ENCODE data around the gene LINC00237. TPM values are rescaled to one million over a fixed set of nuclear protein-coding genes. Genes with fewer than 3 reads are reported as not detected.

Gene LINC00237
- total and polyA plus RNA-seq, 9 of the 15 experiments (the other 6 are each of a cell fraction or from before 2014, with no cell fraction given), result not detected

DNA sequence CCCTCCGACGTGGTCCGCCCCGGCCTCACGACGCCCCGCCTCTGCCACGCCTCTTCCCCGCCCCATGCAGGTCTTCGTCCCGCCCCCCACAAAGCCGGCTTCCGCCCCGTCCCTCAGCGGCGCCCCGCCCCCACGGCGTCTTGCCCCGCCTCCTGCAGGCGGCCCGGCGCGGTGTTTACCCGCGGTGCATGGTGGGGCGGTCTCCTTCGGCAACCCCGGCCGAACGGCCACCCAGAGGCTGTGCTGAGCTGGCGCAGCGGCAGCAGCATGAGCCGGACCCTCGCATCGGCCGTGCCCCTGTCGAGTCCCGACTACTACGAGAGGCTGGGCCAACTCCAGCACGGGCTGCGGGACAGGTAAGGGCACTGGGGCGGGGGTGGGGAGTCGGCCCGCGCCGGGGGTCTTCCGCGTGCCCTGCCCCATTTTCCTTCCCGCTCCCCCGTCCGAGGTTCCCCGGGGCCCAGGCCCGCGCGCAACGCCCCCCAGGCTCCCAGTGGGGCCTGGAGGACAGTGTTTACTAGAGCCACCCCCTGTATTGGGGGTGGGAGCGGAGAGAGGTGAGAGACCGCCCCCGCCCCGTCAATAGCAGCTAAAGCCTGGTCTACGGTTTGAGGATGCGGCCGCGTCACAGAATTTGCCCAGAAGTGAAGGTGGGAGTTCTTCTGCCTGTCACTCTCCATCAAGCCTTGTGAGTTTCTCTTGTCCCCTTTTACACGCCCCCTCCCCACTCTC lies 19.9 kb upstream of the LINC00237 start, which contains the start of gene KIZ (continued):
- TF ChIP-seq, protein P1, sequence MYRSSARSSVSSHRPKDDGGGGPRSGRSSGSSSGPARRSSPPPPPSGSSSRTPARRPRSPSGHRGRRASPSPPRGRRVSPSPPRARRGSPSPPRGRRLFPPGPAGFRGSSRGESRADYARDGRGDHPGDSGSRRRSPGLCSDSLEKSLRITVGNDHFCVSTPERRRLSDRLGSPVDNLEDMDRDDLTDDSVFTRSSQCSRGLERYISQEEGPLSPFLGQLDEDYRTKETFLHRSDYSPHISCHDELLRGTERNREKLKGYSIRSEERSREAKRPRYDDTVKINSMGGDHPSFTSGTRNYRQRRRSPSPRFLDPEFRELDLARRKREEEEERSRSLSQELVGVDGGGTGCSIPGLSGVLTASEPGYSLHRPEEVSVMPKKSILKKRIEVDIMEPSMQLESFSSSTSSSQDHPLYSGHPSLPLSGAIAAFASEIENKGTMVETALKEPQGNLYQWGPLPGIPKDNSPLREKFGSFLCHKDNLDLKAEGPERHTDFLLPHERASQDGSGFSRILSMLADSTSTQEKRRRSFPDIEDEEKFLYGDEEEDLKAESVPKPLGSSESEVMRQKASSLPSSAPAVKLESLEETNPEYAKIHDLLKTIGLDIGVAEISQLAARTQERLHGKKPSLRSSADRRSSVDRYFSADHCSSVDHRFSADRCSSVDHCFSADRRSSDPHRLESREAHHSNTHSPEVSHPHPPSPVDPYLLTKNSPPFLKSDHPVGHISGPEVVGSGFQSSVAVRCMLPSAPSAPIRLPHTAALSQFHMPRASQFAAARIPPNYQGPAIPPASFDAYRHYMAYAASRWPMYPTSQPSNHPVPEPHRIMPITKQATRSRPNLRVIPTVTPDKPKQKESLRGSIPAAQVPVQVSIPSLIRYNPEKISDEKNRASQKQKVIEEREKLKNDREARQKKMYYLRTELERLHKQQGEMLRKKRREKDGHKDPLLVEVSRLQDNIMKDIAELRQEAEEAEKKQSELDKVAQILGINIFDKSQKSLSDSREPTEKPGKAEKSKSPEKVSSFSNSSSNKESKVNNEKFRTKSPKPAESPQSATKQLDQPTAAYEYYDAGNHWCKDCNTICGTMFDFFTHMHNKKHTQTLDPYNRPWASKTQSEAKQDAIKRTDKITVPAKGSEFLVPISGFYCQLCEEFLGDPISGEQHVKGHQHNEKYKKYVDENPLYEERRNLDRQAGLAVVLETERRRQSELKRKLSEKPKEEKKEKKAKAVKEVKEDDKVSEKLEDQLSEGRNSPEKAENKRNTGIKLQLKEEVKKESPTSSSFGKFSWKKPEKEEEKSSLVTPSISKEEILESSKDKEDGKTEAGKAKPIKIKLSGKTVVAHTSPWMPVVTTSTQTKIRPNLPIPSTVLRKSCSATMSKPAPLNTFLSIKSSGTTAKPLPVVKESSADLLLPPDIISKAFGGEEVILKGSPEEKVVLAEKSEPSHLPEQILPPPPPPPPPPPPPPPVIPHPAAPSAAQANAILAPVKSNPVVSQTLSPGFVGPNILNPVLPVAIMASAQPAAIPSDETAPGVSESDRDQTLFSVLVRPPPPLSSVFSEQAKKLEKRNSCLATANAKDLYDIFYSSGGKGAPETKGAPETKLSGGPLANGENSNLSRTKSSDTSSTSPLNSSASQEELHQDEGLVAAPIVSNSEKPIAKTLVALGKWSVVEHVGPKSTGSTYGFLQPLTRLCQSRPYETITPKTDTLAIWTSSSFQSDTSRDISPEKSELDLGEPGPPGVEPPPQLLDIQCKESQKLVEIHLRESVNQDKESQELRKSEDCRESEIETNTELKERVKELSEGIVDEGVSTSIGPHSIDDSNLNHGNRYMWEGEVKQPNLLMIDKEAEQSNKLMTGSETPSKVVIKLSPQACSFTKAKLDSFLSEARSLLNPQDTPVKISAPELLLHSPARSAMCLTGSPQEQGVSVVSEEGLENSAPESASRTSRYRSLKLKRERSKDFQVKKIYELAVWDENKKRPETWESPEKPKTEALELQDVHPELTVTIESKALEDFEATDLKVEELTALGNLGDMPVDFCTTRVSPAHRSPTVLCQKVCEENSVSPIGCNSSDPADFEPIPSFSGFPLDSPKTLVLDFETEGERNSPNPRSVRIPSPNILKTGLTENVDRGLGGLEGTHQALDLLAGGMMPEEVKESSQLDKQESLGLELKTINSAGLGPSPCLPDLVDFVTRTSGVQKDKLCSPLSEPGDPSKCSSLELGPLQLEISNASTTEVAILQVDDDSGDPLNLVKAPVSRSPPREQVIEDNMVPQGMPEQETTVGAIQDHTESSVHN (IDR thresholded peaks at IDR 0.05; ENCODE audit: borderline replicate concordance in 1 of 2, low read depth in 1 of 2), result no peak
- TF ChIP-seq, protein P2, sequence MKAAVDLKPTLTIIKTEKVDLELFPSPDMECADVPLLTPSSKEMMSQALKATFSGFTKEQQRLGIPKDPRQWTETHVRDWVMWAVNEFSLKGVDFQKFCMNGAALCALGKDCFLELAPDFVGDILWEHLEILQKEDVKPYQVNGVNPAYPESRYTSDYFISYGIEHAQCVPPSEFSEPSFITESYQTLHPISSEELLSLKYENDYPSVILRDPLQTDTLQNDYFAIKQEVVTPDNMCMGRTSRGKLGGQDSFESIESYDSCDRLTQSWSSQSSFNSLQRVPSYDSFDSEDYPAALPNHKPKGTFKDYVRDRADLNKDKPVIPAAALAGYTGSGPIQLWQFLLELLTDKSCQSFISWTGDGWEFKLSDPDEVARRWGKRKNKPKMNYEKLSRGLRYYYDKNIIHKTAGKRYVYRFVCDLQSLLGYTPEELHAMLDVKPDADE (conservative IDR thresholded peaks at IDR 0.05; ENCODE audit: control insufficient read depth, low read depth, low read length), result no peak
- TF ChIP-seq SMAD3 (CRISPR knock-in tag; conservative IDR thresholded peaks at IDR 0.05) (no peak), RBBP5 (IDR thresholded peaks at IDR 0.05; ENCODE audit: borderline replicate concordance, insufficient read depth, low read length, poor library complexity, severe bottlenecking) (peak; percentile 65), ZNF75A (CRISPR knock-in tag; IDR thresholded peaks at IDR 0.05) (no peak), ETV6 (IDR thresholded peaks at IDR 0.05; ENCODE audit: borderline replicate concordance in 1 of 2, low read depth in 2 of 2, low read length in 1 of 2) (no peak), ETV6 (CRISPR knock-in tag; IDR thresholded peaks at IDR 0.05; ENCODE audit: borderline replicate concordance) (no peak), TCF3 (CRISPR knock-in tag; IDR thresholded peaks at IDR 0.05) (no peak), PRPF4 (IDR thresholded peaks at IDR 0.05; ENCODE audit: insufficient read depth, low read depth, low read length, poor library complexity, severe bottlenecking) (no peak), CBX5 (IDR thresholded peaks at IDR 0.05; ENCODE audit: borderline replicate concordance, low read depth) (no peak), NFRKB (IDR thresholded peaks at IDR 0.05; ENCODE audit: low read depth) (no peak), TAF9B (IDR thresholded peaks at IDR 0.05; ENCODE audit: partially characterized antibody) (no peak), POLR2A (conservative IDR thresholded peaks at IDR 0.05) (peak; percentile 81)
- TF ChIP-seq, protein P3, sequence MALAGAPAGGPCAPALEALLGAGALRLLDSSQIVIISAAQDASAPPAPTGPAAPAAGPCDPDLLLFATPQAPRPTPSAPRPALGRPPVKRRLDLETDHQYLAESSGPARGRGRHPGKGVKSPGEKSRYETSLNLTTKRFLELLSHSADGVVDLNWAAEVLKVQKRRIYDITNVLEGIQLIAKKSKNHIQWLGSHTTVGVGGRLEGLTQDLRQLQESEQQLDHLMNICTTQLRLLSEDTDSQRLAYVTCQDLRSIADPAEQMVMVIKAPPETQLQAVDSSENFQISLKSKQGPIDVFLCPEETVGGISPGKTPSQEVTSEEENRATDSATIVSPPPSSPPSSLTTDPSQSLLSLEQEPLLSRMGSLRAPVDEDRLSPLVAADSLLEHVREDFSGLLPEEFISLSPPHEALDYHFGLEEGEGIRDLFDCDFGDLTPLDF (CRISPR knock-in tag; IDR thresholded peaks at IDR 0.05), result no peak
